ENCODE results near the gene MEGF11. TPM values are rescaled to one million over a fixed set of nuclear protein-coding genes. Genes with fewer than 3 reads are reported as not detected.
"Not testable (repeated sequence)": the region's sequence is repeated elsewhere in the genome, so short reads cannot be mapped to it uniquely, and the experiment has no call there.

MEGF11 gene
- total and polyA plus RNA-seq, 2 donors: 0.11 to 0.13 TPM

DNA sequence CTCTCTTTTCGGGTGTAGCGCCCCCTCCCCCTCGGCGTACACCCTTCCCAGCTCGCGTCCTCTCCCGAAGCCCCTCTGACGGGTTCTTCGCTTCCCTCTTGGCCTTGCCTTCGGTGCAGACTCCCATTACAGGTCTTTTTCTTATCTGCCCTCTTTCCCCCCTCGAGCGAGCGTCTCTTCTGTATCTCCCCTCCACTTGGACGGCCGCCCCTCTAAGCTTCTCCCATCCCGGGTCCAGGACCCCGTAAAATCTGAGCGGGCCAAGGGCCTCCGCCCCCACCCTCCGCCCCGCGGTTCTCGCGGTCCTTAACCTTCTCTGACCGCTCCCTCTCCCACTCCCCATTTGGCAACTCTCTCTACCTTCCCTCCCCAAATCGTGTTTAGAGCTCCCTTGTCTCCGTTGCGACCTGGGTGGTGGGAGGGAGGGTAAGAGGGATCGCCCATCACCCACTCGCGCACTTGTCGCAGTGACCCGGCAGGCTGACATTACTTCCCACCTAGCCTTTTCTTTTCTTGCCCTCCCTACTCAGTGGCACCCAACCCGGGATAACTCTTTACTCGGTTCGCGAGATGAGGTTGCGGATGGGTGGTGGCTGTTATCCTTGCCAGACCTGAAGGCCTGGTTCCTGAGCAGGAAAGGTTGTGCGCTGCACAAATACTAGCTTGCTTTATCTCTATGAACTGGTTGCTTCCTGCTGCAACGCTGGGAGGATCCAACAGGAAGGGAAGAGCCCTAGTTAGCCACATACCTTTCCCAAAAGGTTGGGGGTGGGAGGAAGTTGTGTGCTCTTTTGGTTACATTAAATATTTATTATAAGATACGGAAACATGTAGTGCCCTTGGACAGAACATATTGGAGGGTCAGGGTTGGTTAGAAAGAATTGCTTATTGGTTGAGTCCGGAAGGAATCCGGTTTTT, 383.3 kb downstream of the MEGF11 start:
- under 1% methylated on average over 43 of the region's 43 CpGs for WGBS
- H3K27ac ChIP-seq (ENCODE audit: low read depth): peak overlapping the region; percentile 99
- H3K4me1 ChIP-seq (ENCODE audit: insufficient read depth): no peaks in the 10 kb centered on the region
- H3K36me3 ChIP-seq (ENCODE audit: insufficient read depth): peaks cover 2% of the 10 kb centered on the region
- H3K4me3 ChIP-seq (ENCODE audit: low read depth, low read length): peak overlapping the region; percentile 51
- DNase-seq (ENCODE audit: extremely low spot score): peak; percentile 33

DNA sequence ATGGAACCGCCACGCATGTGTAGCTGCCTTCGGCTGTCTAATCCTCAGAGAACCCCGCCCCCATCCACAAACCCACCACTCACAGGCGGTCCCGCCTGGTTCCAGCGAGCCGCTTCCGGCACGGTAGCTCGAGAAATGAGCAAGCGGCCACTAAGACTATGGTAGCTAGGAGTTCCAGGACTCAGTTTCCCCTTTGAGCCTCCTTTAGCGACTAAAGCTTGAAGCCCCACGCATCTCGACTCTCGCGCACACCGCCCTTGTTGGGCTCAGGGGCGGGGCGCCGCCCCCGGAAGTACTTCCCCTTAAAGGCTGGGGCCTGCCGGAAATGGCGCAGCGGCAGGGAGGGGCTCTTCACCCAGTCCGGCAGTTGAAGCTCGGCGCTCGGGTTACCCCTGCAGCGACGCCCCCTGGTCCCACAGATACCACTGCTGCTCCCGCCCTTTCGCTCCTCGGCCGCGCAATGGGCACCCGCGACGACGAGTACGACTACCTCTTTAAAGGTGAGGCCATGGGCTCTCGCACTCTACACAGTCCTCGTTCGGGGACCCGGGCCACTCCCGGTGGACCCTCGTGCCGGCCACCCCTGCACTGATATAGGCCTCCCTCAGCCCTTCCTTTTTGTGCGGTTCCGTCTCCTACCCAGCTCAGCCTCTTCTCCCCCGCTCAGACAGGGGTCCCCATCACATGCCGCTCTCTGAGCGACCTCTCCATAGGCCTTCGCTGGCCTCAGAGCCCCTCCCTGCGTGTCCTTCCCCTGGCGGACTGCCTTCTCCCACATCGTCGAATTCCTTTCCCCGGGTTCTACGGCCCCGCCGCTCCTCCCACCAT, 384.2 kb downstream of the MEGF11 start, which contains the start of gene RAB11A:
RAB11A (plus strand) TSS at position 366 of the 828 bp plus-strand sequence; CDS start at position 461, 95 bp downstream.
- Histone ChIP-seq H3K27ac (ENCODE audit: low read depth) (peak within 1 kb of the TSS; percentile 99), H3K4me3 (ENCODE audit: low read depth, low read length) (peak within 1 kb of the TSS; percentile 51), H3K36me3 (ENCODE audit: insufficient read depth) (peaks cover 2% of the 10 kb centered on the region), H3K4me1 (ENCODE audit: insufficient read depth) (no peaks in the 10 kb centered on the region)
- WGBS: under 1% methylated on average over 62 of the region's 62 CpGs
- DNase-seq (ENCODE audit: extremely low spot score): peak; percentile 93

- Histone ChIP-seq H3K27ac (ENCODE audit: low read depth) (peak overlapping the region; percentile 99), H3K36me3 (ENCODE audit: insufficient read depth) (no peaks in the 10 kb centered on the region), H3K4me1 (ENCODE audit: insufficient read depth) (no peaks in the 10 kb centered on the region), H3K4me3 (ENCODE audit: low read depth, low read length) (peak overlapping the region; percentile 51)
- 62% methylated on average over 11 of the region's 11 CpGs for WGBS
- no peak for DNase-seq (ENCODE audit: extremely low spot score)
Observed at GRCh38 chr15:65868546-65869125, 384.9 kb downstream of the MEGF11 start.

- DNase-seq (ENCODE audit: extremely low spot score); H3K27ac ChIP-seq (ENCODE audit: low read depth); H3K36me3 ChIP-seq (ENCODE audit: insufficient read depth); H3K4me3 ChIP-seq (ENCODE audit: low read depth, low read length); H3K4me1 ChIP-seq (ENCODE audit: insufficient read depth): not testable (repeated sequence)
- 93% methylated on average over 6 of the region's 6 CpGs for WGBS
Observed at GRCh38 chr15:65867933-65868332, 385.6 kb downstream of the MEGF11 start.

- WGBS: 87% methylated on average over 3 of the region's 3 CpGs
- no peaks in the 10 kb centered on the region for H3K4me1 ChIP-seq (ENCODE audit: insufficient read depth)
- H3K27ac ChIP-seq (ENCODE audit: low read depth): no peak overlapping the region
- no peaks in the 10 kb centered on the region for H3K36me3 ChIP-seq (ENCODE audit: insufficient read depth)
- H3K4me3 ChIP-seq (ENCODE audit: low read depth, low read length): no peak overlapping the region
- no peak for DNase-seq (ENCODE audit: extremely low spot score)
Observed at GRCh38 chr15:65867244-65867643, 386.3 kb downstream of the MEGF11 start.

DNA sequence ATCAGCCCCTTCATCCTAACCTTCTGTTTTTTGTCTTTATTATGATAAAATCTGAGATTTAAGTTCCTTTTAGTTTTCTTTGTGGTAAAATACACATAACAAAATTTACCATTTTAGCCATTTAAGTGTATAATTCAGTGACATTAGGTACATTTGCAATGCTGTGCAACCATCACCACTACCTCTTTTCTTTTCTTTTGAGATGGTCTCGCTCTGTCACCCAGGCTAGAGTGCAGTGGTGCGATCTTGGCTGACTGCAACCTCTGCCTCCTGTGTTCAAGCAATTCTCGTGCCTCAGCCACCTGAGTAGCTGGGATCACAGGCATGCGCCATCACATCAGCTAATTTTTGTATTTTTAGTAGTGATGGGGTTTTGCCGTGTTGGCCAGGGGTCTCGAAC, 390.4 kb downstream of the MEGF11 start:
- Histone ChIP-seq H3K4me3 (ENCODE audit: low read depth, low read length) (no peak overlapping the region), H3K27ac (ENCODE audit: low read depth) (no peak overlapping the region), H3K36me3 (ENCODE audit: insufficient read depth) (no peaks in the 10 kb centered on the region), H3K4me1 (ENCODE audit: insufficient read depth) (no peaks in the 10 kb centered on the region)
- DNase-seq (ENCODE audit: extremely low spot score): no peak
- 90% methylated on average over 6 of the region's 6 CpGs for WGBS

DNA sequence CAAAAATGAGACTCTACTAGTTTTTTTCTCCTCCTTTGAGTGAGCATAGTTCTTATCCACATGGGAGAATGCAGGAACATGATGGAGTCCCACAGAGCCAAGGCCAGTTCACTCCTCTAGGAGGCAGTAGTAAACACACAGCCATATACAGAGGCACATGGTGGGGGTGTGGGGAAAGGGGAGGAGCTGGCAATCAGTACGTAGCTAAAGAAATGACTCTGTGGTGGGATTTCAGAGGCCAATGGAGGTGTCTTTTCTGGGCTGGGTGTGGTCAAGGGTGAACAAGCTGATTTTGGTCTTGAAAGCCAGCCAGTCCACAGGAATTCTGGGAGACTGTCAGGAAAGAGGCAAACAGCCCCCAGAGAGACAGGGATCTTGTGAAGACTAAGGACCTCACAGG, 390.9 kb downstream of the MEGF11 start:
- H3K4me3 ChIP-seq (ENCODE audit: low read depth, low read length): no peak overlapping the region
- no peak for DNase-seq (ENCODE audit: extremely low spot score)
- H3K4me1 ChIP-seq (ENCODE audit: insufficient read depth): no peaks in the 10 kb centered on the region
- no peaks in the 10 kb centered on the region for H3K36me3 ChIP-seq (ENCODE audit: insufficient read depth)
- H3K27ac ChIP-seq (ENCODE audit: low read depth): no peak overlapping the region
- 13% methylated on average over 1 of the region's 1 CpG for whole genome bisulfite sequencing

DNA sequence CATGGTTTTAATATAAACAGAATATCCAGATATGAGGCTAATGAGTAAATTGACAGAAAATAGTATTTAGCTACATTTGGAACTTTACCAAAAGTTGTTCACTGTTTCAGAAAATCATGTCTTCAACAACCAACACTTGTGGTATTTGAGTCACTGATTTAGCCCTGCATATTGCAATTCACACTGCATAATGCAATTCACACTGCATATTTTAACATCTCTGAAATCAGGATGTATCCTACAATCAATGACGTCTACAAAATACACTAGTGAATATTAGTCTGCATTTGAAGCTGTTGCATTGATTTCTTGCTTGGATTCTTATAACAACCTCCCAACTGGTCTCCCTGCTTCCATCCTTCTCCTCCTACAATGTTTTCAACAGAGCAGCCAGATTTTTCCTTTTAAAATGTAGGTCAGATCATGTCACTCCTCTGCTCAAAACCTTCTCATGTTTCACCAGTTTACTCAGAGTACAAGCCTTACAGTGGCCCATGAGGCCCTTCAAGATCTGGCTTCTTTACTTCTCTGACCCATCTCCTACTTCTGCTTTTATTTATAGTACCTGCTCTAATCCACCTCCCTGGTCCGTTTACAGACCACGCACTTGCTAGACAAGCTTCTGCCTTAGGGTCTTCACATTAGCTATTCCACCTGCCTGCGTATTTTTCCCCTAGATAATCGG, 395.7 kb downstream of the MEGF11 start:
- DNase-seq (ENCODE audit: extremely low spot score): no peak
- Histone ChIP-seq H3K4me3 (ENCODE audit: low read depth, low read length) (no peak overlapping the region), H3K36me3 (ENCODE audit: insufficient read depth) (no peaks in the 10 kb centered on the region), H3K27ac (ENCODE audit: low read depth) (no peak overlapping the region), H3K4me1 (ENCODE audit: insufficient read depth) (no peaks in the 10 kb centered on the region)
- 59% methylated on average over 5 of the region's 5 CpGs for WGBS

DNA sequence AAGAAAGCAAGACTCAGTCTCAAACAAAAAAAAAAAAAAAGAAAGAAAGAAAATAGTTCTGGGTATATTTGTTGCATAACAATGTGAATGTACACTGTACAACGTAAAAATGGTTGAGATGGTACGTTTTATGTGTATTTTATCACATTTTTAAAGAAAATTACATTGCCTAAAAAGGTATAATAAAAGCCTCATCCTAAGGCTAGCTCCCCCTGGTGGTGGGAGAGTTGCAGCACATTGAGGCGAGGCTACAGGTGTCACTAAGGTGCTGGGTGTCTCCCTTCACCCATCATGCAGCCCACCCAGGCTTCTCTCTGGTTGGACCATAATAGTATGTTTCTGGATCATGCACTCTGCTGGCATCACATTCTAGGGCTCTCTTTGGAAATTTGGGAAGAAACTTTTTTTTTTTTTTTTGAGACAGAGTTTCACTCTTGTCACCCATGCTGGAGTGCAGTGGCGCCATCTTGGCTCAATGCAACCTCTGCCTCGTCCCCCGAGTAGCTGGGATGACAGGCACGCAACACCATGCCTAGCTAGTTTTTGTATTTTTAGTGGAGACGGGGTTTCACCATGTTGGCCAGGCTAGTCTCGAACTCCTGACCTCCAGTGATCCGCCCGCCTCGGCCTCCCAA, 396.6 kb downstream of the MEGF11 start:
- DNase-seq (ENCODE audit: extremely low spot score): no peak
- no peaks in the 10 kb centered on the region for H3K36me3 ChIP-seq (ENCODE audit: insufficient read depth)
- WGBS: 68% methylated on average over 12 of the region's 12 CpGs
- H3K4me3 ChIP-seq (ENCODE audit: low read depth, low read length): no peak overlapping the region
- no peak overlapping the region for H3K27ac ChIP-seq (ENCODE audit: low read depth)
- no peaks in the 10 kb centered on the region for H3K4me1 ChIP-seq (ENCODE audit: insufficient read depth)

GRCh38 chr15:65851981-65852380, 401.6 kb downstream of the MEGF11 start:
- no peaks in the 10 kb centered on the region for H3K36me3 ChIP-seq (ENCODE audit: insufficient read depth)
- no peak overlapping the region for H3K4me3 ChIP-seq (ENCODE audit: low read depth, low read length)
- no peak for DNase-seq (ENCODE audit: extremely low spot score)
- no peaks in the 10 kb centered on the region for H3K4me1 ChIP-seq (ENCODE audit: insufficient read depth)
- H3K27ac ChIP-seq (ENCODE audit: low read depth): no peak overlapping the region
- WGBS: 93% methylated on average over 5 of the region's 5 CpGs

DNA sequence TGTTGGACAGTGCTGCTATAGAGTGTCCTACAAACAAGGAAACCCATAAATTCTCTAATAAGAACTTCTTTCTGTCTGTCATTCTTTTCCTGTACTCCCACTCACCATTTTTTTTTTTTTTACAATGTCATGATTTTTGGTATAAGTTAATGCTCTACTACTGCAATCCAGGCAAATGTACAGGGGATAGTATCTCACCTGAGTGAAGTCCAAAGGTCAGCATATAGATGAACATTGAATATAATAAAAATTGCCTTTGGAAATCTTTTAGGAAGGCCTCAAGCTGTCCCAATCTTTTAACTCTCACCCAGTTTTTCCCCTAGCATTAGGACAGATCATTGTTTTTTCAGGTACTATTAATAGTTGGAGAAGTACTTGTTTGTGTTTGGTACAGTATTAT, 405.6 kb downstream of the MEGF11 start:
- Histone ChIP-seq H3K4me1 (ENCODE audit: insufficient read depth) (no peaks in the 10 kb centered on the region), H3K36me3 (ENCODE audit: insufficient read depth) (no peaks in the 10 kb centered on the region), H3K27ac (ENCODE audit: low read depth) (no peak overlapping the region), H3K4me3 (ENCODE audit: low read depth, low read length) (no peak overlapping the region)
- no peak for DNase-seq (ENCODE audit: extremely low spot score)

DNA sequence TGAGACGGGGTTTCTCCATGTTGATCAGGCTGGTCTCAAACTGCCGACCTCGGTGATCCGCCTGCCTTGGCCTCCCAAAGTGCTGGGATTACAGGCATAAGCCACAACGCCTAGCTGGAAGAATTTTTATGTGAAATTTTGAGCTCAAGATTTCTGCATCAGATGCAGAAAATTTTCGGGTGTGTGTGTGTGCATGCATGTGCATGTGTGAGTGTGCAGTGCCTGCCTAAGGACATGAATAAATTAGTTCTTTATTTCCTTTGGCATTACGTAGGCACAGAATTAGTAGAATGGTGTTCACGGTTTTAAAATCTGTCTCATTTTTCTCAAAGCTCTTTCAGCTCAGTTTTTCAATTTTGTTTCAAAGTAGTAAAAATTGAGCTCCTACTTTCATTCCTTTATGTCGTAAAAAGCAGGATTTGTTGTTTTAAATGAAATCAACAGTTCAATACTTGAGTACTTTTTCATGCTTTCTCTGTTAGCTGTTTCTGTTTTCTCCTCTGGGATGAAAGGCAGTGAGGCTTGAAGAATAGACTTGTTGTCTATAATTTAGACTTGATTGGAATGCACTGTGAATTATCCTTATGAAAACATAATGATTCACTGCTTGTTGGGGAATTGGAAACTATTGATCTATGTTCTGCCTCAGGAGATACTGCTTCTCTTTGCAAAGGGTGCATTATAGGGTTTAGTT, 407.6 kb downstream of the MEGF11 start:
- Histone ChIP-seq H3K4me3 (ENCODE audit: low read depth, low read length) (no peak overlapping the region), H3K27ac (ENCODE audit: low read depth) (no peak overlapping the region), H3K36me3 (ENCODE audit: insufficient read depth) (no peaks in the 10 kb centered on the region), H3K4me1 (ENCODE audit: insufficient read depth) (no peaks in the 10 kb centered on the region)
- 58% methylated on average over 9 of the region's 9 CpGs for WGBS
- no peak for DNase-seq (ENCODE audit: extremely low spot score)
